Prostate gland (tissue), 2 donors: ENCODE data around the gene FZD10. TPM values are rescaled to one million over a fixed set of nuclear protein-coding genes. Genes with fewer than 3 reads are reported as not detected.

Experiments used
- DNase-seq: peaks from one replicate; pipeline ENCODE4 v3.0.0-alpha.2; 2019; ENCODE audit warnings: low spot score
- H3K27ac ChIP-seq, 2 donors: fragments of 200-600 bp; sonication (generic); 2 replicates each; pipeline ENCODE4 v1.5.1; 2017 to 2019
- H3K27me3 ChIP-seq: fragments of 200-600 bp; sonication (generic); replicated peaks from 2 replicates; pipeline ENCODE4 v1.5.1; 2019; ENCODE audit not compliant: insufficient read depth
- H3K36me3 ChIP-seq, 2 donors: fragments of 200-600 bp; sonication (generic); 1 replicate in 1 of 2; 2 replicates in 1 of 2; pipeline versions ENCODE4 v1.5.1 to v1.8.1; 2017 to 2019
- H3K4me1 ChIP-seq: fragments of 200-600 bp; sonication (generic); replicated peaks from 2 replicates; pipeline ENCODE4 v1.5.1; 2019
- H3K4me3 ChIP-seq, 2 donors: fragments of 200-600 bp; sonication (generic); 2 replicates each; pipeline ENCODE4 v1.5.1; 2017 to 2019
- H3K9me3 ChIP-seq: fragments of 200-600 bp; sonication (generic); 2 replicates; pipeline ENCODE4 v1.5.1; 2017
- CTCF ChIP-seq, 4 experiments: fragments of 200-600 bp in 2 of 4; fragments of 450-650 bp in 2 of 4; sonication (generic) in 2 of 4; IDR thresholded peaks; 1 replicate in 3 of 4; 2 replicates in 1 of 4; pipeline ENCODE4 v1.5.1; 2016 to 2019; ENCODE audit warnings: antibody characterized with exemption in 4 of 4, mild to moderate bottlenecking in 2 of 4, moderate library complexity in 2 of 4
- POLR2A ChIP-seq: fragments of 450-650 bp; IDR thresholded peaks from one replicate; pipeline ENCODE4 v1.6.1; 2016; ENCODE audit warnings: antibody characterized with exemption, mild to moderate bottlenecking
- POLR2AphosphoS5 ChIP-seq: sonication (generic); formaldehyde crosslinking; IDR thresholded peaks from one replicate; pipeline ENCODE4 v1.6.1; 2017; ENCODE audit warnings: antibody characterized with exemption
- WGBS: methylation state at CpG from one replicate; pipeline ENCODE4 v1.1.5; 2018; 5-methylcytosine and 5-hydroxymethylcytosine counted together
- intact Hi-C: fragments of 100-400 bp; cut with DNase I; formaldehyde crosslinking; loops from one replicate; pipeline ENCODE4 v1.14.2; 2022
- total RNA-seq, 2 donors: library from RNA; depleted of rRNA; stranded (reverse); fragments of >200 nt; gene quantifications; one replicate each; pipeline ENCODE4 v1.1.0, GENCODE V29; 2016

Gene FZD10
- total RNA-seq, 2 donors from 2014 or later = 1.5 to 11.8 TPM

GRCh38 chr12:130195369-130195768 is 33.1 kb downstream of the FZD10 start:
- no peak for DNase-seq

GRCh38 chr12:130195776-130196175 is 33.5 kb downstream of the FZD10 start:
- Histone ChIP-seq H3K9me3 (no peaks in the 10 kb centered on the region), H3K4me3 (no peak overlapping the region), H3K36me3 (no peaks in the 10 kb centered on the region), H3K27ac (no peak overlapping the region), H3K27me3 (no peaks in the 10 kb centered on the region), H3K4me1 (no peaks in the 10 kb centered on the region)
- 86% methylated on average over 12 of the region's 12 CpGs for WGBS
- TF ChIP-seq POLR2A (no peak), CTCF (IDR thresholded peaks at IDR 0.05) (no peak), POLR2AphosphoS5 (no peak)
- intact Hi-C loops = no loop called here
- DNase-seq = no peak

More at GRCh38 chr12:130195369-130195768, 33.1 kb downstream of the FZD10 start:
- no peaks in the 10 kb centered on the region for H3K9me3 ChIP-seq
- H3K27ac ChIP-seq = no peak overlapping the region
- no peaks in the 10 kb centered on the region for H3K4me1 ChIP-seq
- TF ChIP-seq CTCF (IDR thresholded peaks at IDR 0.05) (no peak), POLR2AphosphoS5 (no peak), POLR2A (no peak)
- WGBS = 96% methylated on average over 7 of the region's 7 CpGs
- intact Hi-C loops = no loop called here
- H3K36me3 ChIP-seq = no peaks in the 10 kb centered on the region
- no peak overlapping the region for H3K4me3 ChIP-seq
- no peaks in the 10 kb centered on the region for H3K27me3 ChIP-seq

GRCh38 chr12:130196827-130197226 is 34.6 kb downstream of the FZD10 start:
- H3K4me1 ChIP-seq = no peaks in the 10 kb centered on the region
- WGBS = 70% methylated on average over 13 of the region's 13 CpGs
- intact Hi-C loops = no loop called here
- H3K27me3 ChIP-seq = no peaks in the 10 kb centered on the region
- TF ChIP-seq POLR2AphosphoS5 = no peak
- no peak for TF ChIP-seq CTCF (IDR thresholded peaks at IDR 0.05)
- no peak for TF ChIP-seq POLR2A
- no peak for DNase-seq
- no peaks in the 10 kb centered on the region for H3K36me3 ChIP-seq
- no peak overlapping the region for H3K27ac ChIP-seq
- no peak overlapping the region for H3K4me3 ChIP-seq
- no peaks in the 10 kb centered on the region for H3K9me3 ChIP-seq

GRCh38 chr12:130198026-130198662 is 35.9 kb downstream of the FZD10 start:
- Histone ChIP-seq H3K27me3 (no peaks in the 10 kb centered on the region), H3K27ac (no peak overlapping the region), H3K36me3 (no peaks in the 10 kb centered on the region), H3K4me1 (no peaks in the 10 kb centered on the region), H3K9me3 (no peaks in the 10 kb centered on the region), H3K4me3 (no peak overlapping the region)
- WGBS = 88% methylated on average over 18 of the region's 18 CpGs
- intact Hi-C loops = no loop called here
- DNase-seq = no peak
- TF ChIP-seq POLR2AphosphoS5 = no peak

- no peaks in the 10 kb centered on the region for H3K36me3 ChIP-seq
- TF ChIP-seq CTCF (IDR thresholded peaks at IDR 0.05) = no peak
- no peak for TF ChIP-seq POLR2A
- TF ChIP-seq POLR2AphosphoS5 = no peak
- H3K9me3 ChIP-seq = no peaks in the 10 kb centered on the region
- no peak overlapping the region for H3K4me3 ChIP-seq
- no peaks in the 10 kb centered on the region for H3K4me1 ChIP-seq
- H3K27ac ChIP-seq = no peak overlapping the region
- H3K27me3 ChIP-seq = no peaks in the 10 kb centered on the region
- WGBS = 91% methylated on average over 16 of the region's 16 CpGs
- intact Hi-C loops = no loop called here
- no peak for DNase-seq
Observed at GRCh38 chr12:130198663-130199060, 36.4 kb downstream of the FZD10 start.
